ENCODE measurements around the gene SDC1.

GRCh38 chr2:20156076-20156759 is 68.7 kb downstream of the SDC1 start:
- TF ChIP-seq CTCF (IDR thresholded peaks at IDR 0.05) (no peak), ZFX (IDR thresholded peaks at IDR 0.05; ENCODE audit: borderline replicate concordance) (no peak)

Data from 22Rv1 (cell line).